ENCODE results near the gene PARP15. TPM values are rescaled to one million over a fixed set of nuclear protein-coding genes. Genes with fewer than 3 reads are reported as not detected.

Gene PARP15
- total RNA-seq, 2 donors from 2014 or later = 15.0 to 17.6 TPM

DNA sequence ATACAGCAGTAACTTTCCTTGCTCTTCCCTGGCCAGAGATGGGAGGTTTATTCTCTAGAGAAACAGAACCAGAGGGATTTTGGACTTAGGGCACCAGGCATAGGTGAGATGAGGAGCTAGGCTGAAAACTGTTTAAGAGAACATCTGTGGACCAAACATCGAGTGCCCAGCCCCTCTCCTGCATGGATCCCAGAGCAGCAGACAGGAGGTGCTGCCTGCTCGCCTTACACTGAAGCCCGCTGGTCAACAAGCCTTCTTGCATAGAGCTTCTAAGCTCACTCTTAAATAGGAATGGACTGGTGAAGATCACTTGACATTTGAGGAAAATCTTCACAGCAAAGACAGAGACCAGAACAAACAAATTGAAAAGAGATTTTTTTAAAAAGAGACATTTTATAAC lies 41.2 kb downstream of the PARP15 start:
- H3K4me3 Mint-ChIP-seq = no peak overlapping the region
- peaks cover 84% of the 10 kb centered on the region for H3K36me3 Mint-ChIP-seq (ENCODE audit: low read depth)
- peak overlapping the region; percentile 22 for H3K27ac Mint-ChIP-seq
- no peaks in the 10 kb centered on the region for H3K27me3 Mint-ChIP-seq
- ATAC-seq (replicated peaks) = no peak
- no peaks in the 10 kb centered on the region for H3K4me1 Mint-ChIP-seq
- no peaks in the 10 kb centered on the region for H3K9me3 Mint-ChIP-seq

GRCh38 chr3:122619040-122619439 lies 41.6 kb downstream of the PARP15 start:
- ATAC-seq (replicated peaks) = no peak
- H3K4me1 Mint-ChIP-seq = no peaks in the 10 kb centered on the region
- H3K9me3 Mint-ChIP-seq = no peaks in the 10 kb centered on the region
- no peak overlapping the region for H3K4me3 Mint-ChIP-seq
- no peak overlapping the region for H3K27ac Mint-ChIP-seq
- H3K27me3 Mint-ChIP-seq = no peaks in the 10 kb centered on the region
- H3K36me3 Mint-ChIP-seq (ENCODE audit: low read depth) = peaks cover 88% of the 10 kb centered on the region

DNA sequence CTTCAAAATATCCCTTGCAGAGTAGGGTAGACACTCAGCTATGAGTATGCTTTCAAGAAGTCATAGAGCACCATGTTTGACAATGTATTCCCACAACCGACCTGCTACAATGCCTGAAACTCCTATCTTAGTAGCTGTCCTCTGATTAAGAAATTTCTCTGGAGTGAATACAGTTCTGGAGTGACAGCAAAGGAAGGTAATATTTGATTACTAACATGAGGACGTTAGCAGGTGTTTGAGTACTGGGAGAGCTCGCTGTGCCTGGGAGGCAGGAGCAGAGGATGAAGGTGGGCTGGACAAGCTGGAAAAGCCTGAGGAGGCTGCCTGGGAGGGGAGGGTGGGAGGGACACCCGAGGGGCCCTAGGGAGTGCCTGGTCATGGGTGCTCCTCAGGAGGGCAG lies 42.9 kb downstream of the PARP15 start:
- no peak overlapping the region for H3K27ac Mint-ChIP-seq
- no peaks in the 10 kb centered on the region for H3K27me3 Mint-ChIP-seq
- H3K9me3 Mint-ChIP-seq = no peaks in the 10 kb centered on the region
- ATAC-seq (replicated peaks) = no peak
- peaks cover 79% of the 10 kb centered on the region for H3K36me3 Mint-ChIP-seq (ENCODE audit: low read depth)
- H3K4me3 Mint-ChIP-seq = no peak overlapping the region
- H3K4me1 Mint-ChIP-seq = no peaks in the 10 kb centered on the region

GRCh38 chr3:122621112-122621511 lies 43.7 kb downstream of the PARP15 start:
- Mint-ChIP-seq H3K27ac (no peak overlapping the region), H3K27me3 (no peaks in the 10 kb centered on the region), H3K9me3 (no peaks in the 10 kb centered on the region), H3K4me3 (no peak overlapping the region), H3K36me3 (ENCODE audit: low read depth) (peaks cover 77% of the 10 kb centered on the region), H3K4me1 (no peaks in the 10 kb centered on the region)
- no peak for ATAC-seq (replicated peaks)

DNA sequence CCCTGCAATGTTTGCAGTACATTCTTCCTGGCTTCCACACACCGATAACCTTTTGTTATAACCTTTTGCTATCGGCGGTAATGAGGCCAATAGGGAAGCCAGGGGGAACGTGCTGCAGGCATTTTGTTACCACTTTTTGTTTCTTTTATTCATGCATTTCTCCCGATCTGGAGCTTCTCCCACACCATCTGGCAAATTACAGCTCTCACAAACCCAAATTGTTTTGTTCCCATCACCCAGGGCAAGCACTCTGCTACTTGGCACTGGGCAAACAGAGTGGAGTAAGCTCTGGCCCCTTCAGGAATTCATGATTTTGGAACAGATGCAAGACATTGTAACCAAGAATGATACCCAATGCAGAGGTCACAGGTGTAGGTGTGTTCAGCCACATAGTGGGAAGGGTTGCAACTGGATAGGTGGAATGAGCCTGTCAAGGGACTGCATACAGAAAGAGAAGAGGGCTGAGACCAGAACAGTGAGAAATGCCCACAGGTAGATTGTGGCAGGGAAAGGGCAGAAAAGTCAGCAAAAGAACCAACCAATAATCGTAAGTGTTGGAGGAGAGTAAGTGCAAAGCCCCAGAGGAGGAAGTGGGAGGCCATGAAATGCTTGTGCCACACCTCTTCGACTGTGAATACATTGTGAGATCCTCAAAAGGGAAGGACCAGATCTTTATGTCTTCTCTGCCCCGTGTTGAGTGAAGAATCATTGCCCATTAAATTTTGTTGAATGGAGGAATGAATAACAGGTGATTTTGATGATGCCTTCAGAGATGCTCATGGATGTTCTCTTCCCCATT lies 45.8 kb downstream of the PARP15 start:
- no peak overlapping the region for H3K27ac Mint-ChIP-seq
- no peak for ATAC-seq (replicated peaks)
- H3K27me3 Mint-ChIP-seq = no peaks in the 10 kb centered on the region
- no peaks in the 10 kb centered on the region for H3K4me1 Mint-ChIP-seq
- H3K36me3 Mint-ChIP-seq (ENCODE audit: low read depth) = peaks cover 70% of the 10 kb centered on the region
- H3K9me3 Mint-ChIP-seq = no peaks in the 10 kb centered on the region
- no peak overlapping the region for H3K4me3 Mint-ChIP-seq

DNA sequence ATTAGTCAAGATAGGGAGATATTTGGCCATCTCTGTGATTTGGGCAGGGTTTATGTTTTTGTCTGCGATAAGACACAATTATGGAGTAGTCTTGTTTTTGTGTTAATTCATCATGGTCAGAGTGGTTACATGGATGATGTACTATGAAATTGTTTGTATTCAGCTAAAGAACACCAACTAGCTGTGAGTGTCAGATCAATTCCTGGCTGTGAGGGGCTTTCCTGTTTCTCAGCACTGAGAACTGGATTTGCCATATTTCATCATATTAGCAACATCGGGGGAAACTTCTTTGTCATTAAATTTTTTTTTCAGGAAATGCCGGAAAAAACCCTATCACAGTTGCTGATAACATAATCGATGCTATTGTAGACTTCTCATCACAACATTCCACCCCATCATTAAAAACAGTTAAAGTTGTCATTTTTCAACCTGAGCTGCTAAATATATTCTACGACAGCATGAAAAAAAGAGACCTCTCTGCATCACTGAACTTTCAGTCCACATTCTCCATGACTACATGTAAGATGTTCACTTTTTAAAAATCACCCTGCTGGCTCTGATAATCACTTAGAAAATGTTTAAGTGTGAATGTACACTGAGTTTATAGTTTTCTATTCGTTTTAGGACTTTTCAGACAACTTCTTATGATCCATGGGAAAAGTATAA lies 49.2 kb downstream of the PARP15 start:
- peaks cover 41% of the 10 kb centered on the region for H3K36me3 Mint-ChIP-seq (ENCODE audit: low read depth)
- ATAC-seq (replicated peaks) = no peak
- H3K9me3 Mint-ChIP-seq = no peaks in the 10 kb centered on the region
- no peak overlapping the region for H3K4me3 Mint-ChIP-seq
- no peak overlapping the region for H3K27ac Mint-ChIP-seq
- no peaks in the 10 kb centered on the region for H3K27me3 Mint-ChIP-seq
- H3K4me1 Mint-ChIP-seq = no peaks in the 10 kb centered on the region

GRCh38 chr3:122627301-122627700 lies 49.9 kb downstream of the PARP15 start:
- Mint-ChIP-seq H3K27me3 (no peaks in the 10 kb centered on the region), H3K4me1 (no peaks in the 10 kb centered on the region), H3K9me3 (no peaks in the 10 kb centered on the region), H3K4me3 (no peak overlapping the region), H3K36me3 (ENCODE audit: low read depth) (peaks cover 34% of the 10 kb centered on the region), H3K27ac (no peak overlapping the region)
- no peak for ATAC-seq (replicated peaks)

GRCh38 chr3:122628567-122628966 lies 51.1 kb downstream of the PARP15 start:
- H3K4me1 Mint-ChIP-seq = no peaks in the 10 kb centered on the region
- H3K27ac Mint-ChIP-seq = no peak overlapping the region
- H3K4me3 Mint-ChIP-seq = no peak overlapping the region
- ATAC-seq (replicated peaks) = no peak
- H3K36me3 Mint-ChIP-seq (ENCODE audit: low read depth) = peaks cover 22% of the 10 kb centered on the region
- no peaks in the 10 kb centered on the region for H3K9me3 Mint-ChIP-seq
- H3K27me3 Mint-ChIP-seq = no peaks in the 10 kb centered on the region

- Mint-ChIP-seq H3K9me3 (no peaks in the 10 kb centered on the region), H3K36me3 (ENCODE audit: low read depth) (peaks cover 26% of the 10 kb centered on the region), H3K27ac (no peak overlapping the region), H3K4me1 (no peaks in the 10 kb centered on the region), H3K4me3 (no peak overlapping the region), H3K27me3 (no peaks in the 10 kb centered on the region)
- ATAC-seq (replicated peaks) = no peak
These were observed 52.3 kb downstream of the PARP15 start for GRCh38 chr3:122629763-122630162.

DNA sequence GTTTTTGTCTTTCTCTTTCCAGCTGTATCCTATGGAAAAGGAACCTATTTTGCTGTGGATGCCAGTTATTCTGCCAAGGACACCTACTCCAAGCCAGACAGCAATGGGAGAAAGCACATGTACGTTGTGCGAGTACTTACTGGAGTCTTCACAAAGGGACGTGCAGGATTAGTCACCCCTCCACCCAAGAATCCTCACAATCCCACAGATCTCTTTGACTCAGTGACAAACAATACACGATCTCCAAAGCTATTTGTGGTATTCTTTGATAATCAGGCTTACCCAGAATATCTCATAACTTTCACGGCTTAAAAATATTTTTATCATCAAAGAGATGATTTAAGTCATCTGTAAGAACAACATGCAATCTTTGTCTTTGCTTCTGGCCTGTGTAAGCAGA lies 58.3 kb downstream of the PARP15 start:
- Mint-ChIP-seq H3K27me3 (no peaks in the 10 kb centered on the region), H3K9me3 (no peaks in the 10 kb centered on the region), H3K36me3 (ENCODE audit: low read depth) (peaks cover 38% of the 10 kb centered on the region), H3K4me1 (no peaks in the 10 kb centered on the region), H3K27ac (no peak overlapping the region), H3K4me3 (no peak overlapping the region)
- no peak for ATAC-seq (replicated peaks)

DNA sequence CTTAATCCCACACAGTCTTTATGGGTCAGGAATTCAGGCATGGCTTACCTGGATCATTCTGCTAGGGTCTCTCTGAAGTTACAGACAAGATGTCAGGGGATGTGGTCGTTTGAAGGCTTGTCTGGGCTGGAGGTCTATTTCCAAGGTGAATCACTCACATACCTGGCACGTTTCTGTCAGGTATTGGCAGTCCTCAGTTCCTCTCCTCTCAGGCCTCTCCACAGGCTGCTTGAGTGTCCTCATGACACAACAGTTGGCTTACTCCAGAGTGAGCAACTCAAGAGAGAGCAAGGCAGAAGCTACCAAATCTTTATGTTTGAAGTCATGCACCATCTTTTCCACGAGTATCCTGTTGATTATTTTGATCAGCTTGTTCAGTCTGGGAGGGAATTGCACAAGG lies 59.2 kb downstream of the PARP15 start:
- Mint-ChIP-seq H3K4me3 (no peak overlapping the region), H3K27ac (no peak overlapping the region), H3K27me3 (no peaks in the 10 kb centered on the region), H3K36me3 (ENCODE audit: low read depth) (peaks cover 38% of the 10 kb centered on the region), H3K9me3 (no peaks in the 10 kb centered on the region), H3K4me1 (no peaks in the 10 kb centered on the region)
- no peak for ATAC-seq (replicated peaks)

- Mint-ChIP-seq H3K4me1 (peaks cover 5% of the 10 kb centered on the region), H3K27me3 (no peaks in the 10 kb centered on the region), H3K9me3 (no peaks in the 10 kb centered on the region), H3K27ac (no peak overlapping the region), H3K36me3 (ENCODE audit: low read depth) (peaks cover 22% of the 10 kb centered on the region), H3K4me3 (no peak overlapping the region)
- ATAC-seq (replicated peaks) = no peak
These were observed 63.1 kb downstream of the PARP15 start for GRCh38 chr3:122640437-122640999.

GRCh38 chr3:122642935-122643334 lies 65.5 kb downstream of the PARP15 start:
- peak; percentile 75 for ATAC-seq (replicated peaks)
- Mint-ChIP-seq H3K36me3 (ENCODE audit: low read depth) (no peaks in the 10 kb centered on the region), H3K9me3 (no peaks in the 10 kb centered on the region), H3K27ac (no peak overlapping the region), H3K4me3 (peak overlapping the region; percentile 6), H3K27me3 (peaks cover 5% of the 10 kb centered on the region), H3K4me1 (peaks cover 5% of the 10 kb centered on the region)

DNA sequence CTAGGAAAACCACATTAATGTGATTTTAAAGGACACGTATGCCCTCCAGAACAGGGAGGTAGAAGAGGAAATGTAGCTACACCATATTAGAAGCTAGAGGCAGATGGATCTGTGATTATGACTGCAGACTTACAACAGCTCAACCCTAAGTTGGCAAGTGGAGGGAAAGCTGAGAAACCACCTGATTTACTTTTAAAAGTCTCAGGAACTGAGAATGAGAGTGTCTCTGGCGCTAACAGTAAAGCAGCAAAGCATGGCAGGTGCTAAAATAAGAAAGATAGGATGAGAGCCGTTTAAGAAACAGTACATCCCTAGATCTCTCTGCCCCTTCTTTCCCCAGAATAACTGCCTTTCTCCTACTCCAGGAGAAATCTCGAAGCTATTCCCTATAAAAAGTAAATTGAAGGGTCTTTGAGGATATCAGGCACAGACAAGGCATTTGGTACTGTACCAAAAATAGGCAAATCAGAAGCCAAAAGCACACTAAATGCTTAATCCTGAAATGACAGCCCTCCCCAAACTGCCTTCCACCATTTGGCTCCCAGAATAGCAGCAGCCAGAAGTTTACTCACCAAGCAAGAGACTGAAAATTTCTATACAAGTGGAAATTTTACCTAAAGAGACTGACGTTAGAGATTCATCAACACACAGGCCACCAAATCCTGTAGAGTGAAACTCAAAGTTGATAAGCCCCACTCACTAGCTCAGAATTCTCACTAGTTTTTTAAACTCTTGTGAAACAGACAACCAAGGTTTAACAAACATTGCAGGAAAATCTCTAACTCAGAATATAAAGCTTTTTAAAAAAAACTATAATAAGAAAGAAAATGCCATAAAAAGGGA lies 68.9 kb downstream of the PARP15 start:
- Mint-ChIP-seq H3K9me3 (no peaks in the 10 kb centered on the region), H3K27me3 (peaks cover 12% of the 10 kb centered on the region), H3K4me3 (no peak overlapping the region), H3K4me1 (peaks cover 5% of the 10 kb centered on the region), H3K27ac (no peak overlapping the region), H3K36me3 (ENCODE audit: low read depth) (no peaks in the 10 kb centered on the region)
- no peak for ATAC-seq (replicated peaks)
